GM12878 (cell line): ENCODE measurements around the gene NPM3. TPM values are rescaled to one million over a fixed set of nuclear protein-coding genes. Genes with fewer than 3 reads are reported as not detected.

Experiments used
- ATAC-seq: fragments of 200-7000 bp; cut with Tn5 transposase; 3 replicates; pipeline ENCODE4 v1.9.1; 2020; ENCODE audit warnings: mild to moderate bottlenecking, moderate library complexity
- BruUV-seq: library from RNA; stranded (reverse); fragments of 400-500 nt; replicated peaks from 2 replicates; lab custom pipeline; 2021; lab: Mats Ljungman, UMichigan
- CTCF ChIA-PET: fragments of 300-600 bp; sonication (Branson Sonifier 250); formaldehyde crosslinking; extraction: SDS; loops from one replicate; lab custom pipeline; 2021; ENCODE audit warnings: inconsistent platforms; lab: Yijun Ruan, JAX
- POLR2A ChIA-PET: fragments of 350-600 bp; formaldehyde crosslinking; extraction: SDS; loops from one replicate; lab custom pipeline; 2021; ENCODE audit warnings: inconsistent platforms; lab: Charles Lee
- RAD21 ChIA-PET: fragments of 300-600 bp; sonication (Branson Sonifier 250); formaldehyde crosslinking; loops from one replicate; lab custom pipeline; 2023; ENCODE audit warnings: antibody characterized with exemption; ENCODE audit not compliant: unreplicated experiment; lab: Charles Lee
- SMC1A ChIA-PET: fragments of 300-600 bp; sonication (Branson Sonifier 250); formaldehyde crosslinking; loops from one replicate; lab custom pipeline; 2023; ENCODE audit not compliant: unreplicated experiment, uncharacterized antibody; lab: Charles Lee
- DNase-seq: peaks from one replicate; pipeline ENCODE4 v3.0.0-alpha.2; 2011; ENCODE audit warnings: low read depth, low spot score
- FAIRE-seq: peaks from 3 replicates; lab custom pipeline; 2011; peaks lifted over from hg19 to GRCh38; lab: Jason Lieb, UNC
- H2AFZ ChIP-seq: 2 replicates; pipeline ENCODE4 v1.6.0; 2011; ENCODE audit warnings: low read depth, low read length, control low read depth; ENCODE audit not compliant: control insufficient read depth
- H3K27ac ChIP-seq: 2 replicates; pipeline ENCODE4 v1.5.1; 2011; ENCODE audit warnings: control low read depth; ENCODE audit not compliant: control insufficient read depth, insufficient read depth
- H3K27me3 ChIP-seq, 2 experiments: replicated peaks in 1 of 2; 2 replicates each; pipeline versions ENCODE4 v1.6.0 to v1.6.1; 2011; ENCODE audit warnings: low read length in 1 of 2; ENCODE audit not compliant: control insufficient read depth in 2 of 2, insufficient read depth in 2 of 2
- H3K36me3 ChIP-seq, 2 experiments: 2 replicates each; pipeline ENCODE4 v1.5.1; 2011; ENCODE audit warnings: low read length in 1 of 2; ENCODE audit not compliant: control insufficient read depth in 2 of 2, insufficient read depth in 2 of 2
- H3K4me1 ChIP-seq: 2 replicates; pipeline ENCODE4 v1.6.1; 2011; ENCODE audit warnings: mild to moderate bottlenecking, low read length, moderate library complexity, mixed read lengths; ENCODE audit not compliant: control insufficient read depth, insufficient read depth
- H3K4me2 ChIP-seq: 2 replicates; pipeline ENCODE4 v1.6.0; 2011; ENCODE audit warnings: control low read depth; ENCODE audit not compliant: control insufficient read depth, insufficient read depth
- H3K4me3 ChIP-seq: fragments of 200-600 bp; sonication (generic); 2 replicates; pipeline ENCODE4 v1.5.1; 2016
- H3K79me2 ChIP-seq: 2 replicates; pipeline ENCODE4 v1.6.0; 2011; ENCODE audit warnings: low read length; ENCODE audit not compliant: control insufficient read depth, insufficient read depth
- H3K9ac ChIP-seq: 2 replicates; pipeline ENCODE4 v1.8.0; 2011; ENCODE audit warnings: low read length, control low read depth, mixed read lengths; ENCODE audit not compliant: control insufficient read depth, insufficient read depth
- H3K9me3 ChIP-seq: replicated peaks from 3 replicates; pipeline ENCODE4 v1.5.1; 2011; ENCODE audit warnings: mild to moderate bottlenecking, low read length; ENCODE audit not compliant: control insufficient read depth, insufficient read depth
- H4K20me1 ChIP-seq: 2 replicates; pipeline ENCODE4 v1.6.0; 2011; ENCODE audit not compliant: control insufficient read depth, insufficient read depth
- CBX5 ChIP-seq: sonication (generic); IDR thresholded peaks from 2 replicates; pipeline ENCODE4 v1.6.1; 2016; ENCODE audit warnings: low read depth, moderate library complexity, mild to moderate bottlenecking, inconsistent platforms
- CHD4 ChIP-seq: fragments of 200-600 bp; sonication (generic); IDR thresholded peaks from 2 replicates; pipeline ENCODE4 v1.6.1; 2016; ENCODE audit warnings: mild to moderate bottlenecking
- GATAD2B ChIP-seq: fragments of 450-650 bp; conservative IDR thresholded peaks from 2 replicates; pipeline ENCODE4 v1.6.1; 2017; ENCODE audit warnings: low read depth, mild to moderate bottlenecking, moderate library complexity
- HDAC6 ChIP-seq: fragments of 200-600 bp; sonication (generic); IDR thresholded peaks from one replicate; pipeline ENCODE4 v1.8.0; 2017; ENCODE audit warnings: antibody characterized with exemption; ENCODE audit not compliant: unreplicated experiment
- HDGF ChIP-seq: fragments of 450-650 bp; IDR thresholded peaks from 2 replicates; pipeline ENCODE4 v1.6.1; 2016; ENCODE audit warnings: antibody characterized with exemption
- NR2C1 ChIP-seq: fragments of 450-650 bp; IDR thresholded peaks from 2 replicates; pipeline ENCODE4 v1.6.1; 2017; ENCODE audit warnings: antibody characterized with exemption, mild to moderate bottlenecking, moderate library complexity
- NRF1 ChIP-seq: conservative IDR thresholded peaks from 2 replicates; pipeline ENCODE4 v1.6.1; 2011; ENCODE audit warnings: mild to moderate bottlenecking, low read depth, low read length, improper control_type of control experiment
- PAX8 ChIP-seq: fragments of 450-650 bp; IDR thresholded peaks from 2 replicates; pipeline ENCODE4 v1.6.1; 2017; ENCODE audit warnings: mild to moderate bottlenecking, moderate library complexity
- PBX3 ChIP-seq: IDR thresholded peaks from 2 replicates; pipeline ENCODE4 v1.6.1; 2011; ENCODE audit warnings: mild to moderate bottlenecking, low read depth, low read length, moderate library complexity; ENCODE audit not compliant: insufficient replicate concordance
- POLR2A ChIP-seq: IDR thresholded peaks from 2 replicates; pipeline ENCODE4 v1.6.1; 2011; ENCODE audit warnings: low read depth, mild to moderate bottlenecking, low read length
- PRDM15 ChIP-seq: fragments of 450-650 bp; formaldehyde crosslinking; IDR thresholded peaks from 2 replicates; pipeline ENCODE4 v1.4.0; 2020; ENCODE audit warnings: mild to moderate bottlenecking, moderate library complexity
- RB1 ChIP-seq: fragments of 450-650 bp; formaldehyde crosslinking; IDR thresholded peaks from 2 replicates; pipeline ENCODE4 v1.6.1; 2017; ENCODE audit warnings: mild to moderate bottlenecking, borderline replicate concordance
- RBBP5 ChIP-seq: fragments of 200-600 bp; sonication (generic); conservative IDR thresholded peaks from 2 replicates; pipeline ENCODE4 v1.6.1; 2016
- TCF3 ChIP-seq: IDR thresholded peaks from 2 replicates; pipeline ENCODE4 v1.6.1; 2012; ENCODE audit warnings: low read depth, mild to moderate bottlenecking, low read length, borderline replicate concordance; ENCODE audit not compliant: insufficient read depth
- TCF7 ChIP-seq: IDR thresholded peaks from 2 replicates; pipeline ENCODE4 v1.6.1; 2014; ENCODE audit warnings: antibody characterized with exemption, borderline replicate concordance
- ZNF207 ChIP-seq: fragments of 450-650 bp; IDR thresholded peaks from 2 replicates; pipeline ENCODE4 v1.6.1; 2014; ENCODE audit warnings: antibody characterized with exemption, mild to moderate bottlenecking, borderline replicate concordance
- WGBS: methylation state at CpG from one replicate; pipeline ENCODE4 v1.1.6; 2016; ENCODE audit warnings: low lambda C conversion rate; ENCODE audit not compliant: insufficient replicate concordance, insufficient coverage; ENCODE audit errors: missing lambda C conversion rate; 5-methylcytosine and 5-hydroxymethylcytosine counted together
- in situ Hi-C: fragments of 300-500 bp; cut with MboI; formaldehyde crosslinking; loops from 9 replicates; pipeline ENCODE4 v1.14.3; 2018; ENCODE audit warnings: mixed read lengths
- intact Hi-C: fragments of 100-400 bp; cut with micrococcal nuclease; formaldehyde crosslinking; loops from one replicate; pipeline ENCODE4 v1.14.2; 2022; ENCODE audit not compliant: unreplicated experiment
- polyA plus RNA-seq, 11 experiments: library from polyadenylated mRNA; depleted of rRNA in 4 of 11; unstranded in 6 of 11; stranded (reverse) in 5 of 11; fragments of >200 nt; fragmentation: Nextera tagmentation in 4 of 11; fragmentation: Illumina TruSeq in 1 of 11; extraction: Ambion mirVana in 4 of 11; extraction: Trizol in 1 of 11; gene quantifications; 1 replicate in 1 of 11; 2 replicates in 10 of 11; pipeline versions ENCODE4 v1.2.1 to v1.2.3, GENCODE V29; 2011 to 2016; ENCODE audit warnings: inconsistent platforms in 2 of 11, missing spikeins in 2 of 11, low read depth in 1 of 11
- total RNA-seq, 4 experiments: library from RNA; depleted of rRNA in 3 of 4; stranded (reverse); fragments of >200 nt in 3 of 4; fragmentation: Illumina TruSeq in 1 of 4; extraction: Trizol in 1 of 4; gene quantifications; 2 replicates each; pipeline versions ENCODE4 v1.2.1 to v1.2.3, GENCODE V29; 2013 to 2021
- TF ChIP-seq, protein P1 (sequence below): fragments of 450-650 bp; IDR thresholded peaks from 2 replicates; pipeline ENCODE4 v1.6.1; 2018; ENCODE audit warnings: borderline replicate concordance, mild to moderate bottlenecking; ENCODE audit not compliant: partially characterized antibody
- TF ChIP-seq, protein P2 (sequence below): IDR thresholded peaks from 2 replicates; pipeline ENCODE4 v1.6.1; 2011; ENCODE audit warnings: low read depth, mild to moderate bottlenecking, low read length, moderate library complexity, borderline replicate concordance; ENCODE audit errors: extremely low read depth

Gene NPM3
- total and polyA plus RNA-seq, 10 of the 15 experiments (the other 5 are each of a cell fraction or from before 2014, with no cell fraction given) = 13.0 to 171 (median 93.3) TPM

- SMC1A ChIA-PET = interaction anchor here (0.7 to 1.3 kb wide), 2 partner anchors 55 to 95 kb away, joined by 3 to 4 read pairs; no protein-coding TSS in a partner anchor
- Histone ChIP-seq H3K27me3 (no peaks in the 10 kb centered on the region), H3K4me1 (no peaks in the 10 kb centered on the region), H3K79me2 (no peaks in the 10 kb centered on the region), H3K4me3 (no peak overlapping the region), H3K36me3 (no peaks in the 10 kb centered on the region), H3K27ac (no peak overlapping the region), H3K4me2 (no peak overlapping the region), H3K9me3 (no peaks in the 10 kb centered on the region), H2AFZ (no peak overlapping the region), H4K20me1 (no peaks in the 10 kb centered on the region), H3K9ac (no peak overlapping the region)
- ATAC-seq (no peak), FAIRE-seq (no peak), DNase-seq (no peak)
- in situ Hi-C loops = no loop called here
- CTCF ChIA-PET = no interaction called here
- 60% methylated on average over 3 of the region's 3 CpGs for WGBS
- intact Hi-C loops = no loop called here
- BruUV-seq = no TSS peak
- RAD21 ChIA-PET = interaction anchor here (1.6 kb wide), 1 partner anchor 127 kb away, joined by 5 read pairs; no protein-coding TSS in a partner anchor
- POLR2A ChIA-PET = no interaction called here
- TF ChIP-seq, protein P1, sequence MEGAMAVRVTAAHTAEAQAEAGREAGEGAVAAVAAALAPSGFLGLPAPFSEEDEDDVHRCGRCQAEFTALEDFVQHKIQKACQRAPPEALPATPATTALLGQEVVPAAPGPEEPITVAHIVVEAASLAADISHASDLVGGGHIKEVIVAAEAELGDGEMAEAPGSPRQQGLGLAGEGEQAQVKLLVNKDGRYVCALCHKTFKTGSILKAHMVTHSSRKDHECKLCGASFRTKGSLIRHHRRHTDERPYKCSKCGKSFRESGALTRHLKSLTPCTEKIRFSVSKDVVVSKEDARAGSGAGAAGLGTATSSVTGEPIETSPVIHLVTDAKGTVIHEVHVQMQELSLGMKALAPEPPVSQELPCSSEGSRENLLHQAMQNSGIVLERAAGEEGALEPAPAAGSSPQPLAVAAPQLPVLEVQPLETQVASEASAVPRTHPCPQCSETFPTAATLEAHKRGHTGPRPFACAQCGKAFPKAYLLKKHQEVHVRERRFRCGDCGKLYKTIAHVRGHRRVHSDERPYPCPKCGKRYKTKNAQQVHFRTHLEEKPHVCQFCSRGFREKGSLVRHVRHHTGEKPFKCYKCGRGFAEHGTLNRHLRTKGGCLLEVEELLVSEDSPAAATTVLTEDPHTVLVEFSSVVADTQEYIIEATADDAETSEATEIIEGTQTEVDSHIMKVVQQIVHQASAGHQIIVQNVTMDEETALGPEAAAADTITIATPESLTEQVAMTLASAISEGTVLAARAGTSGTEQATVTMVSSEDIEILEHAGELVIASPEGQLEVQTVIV = no peak
- no peak for TF ChIP-seq TCF7
- no peak for TF ChIP-seq NR2C1
- TF ChIP-seq RB1 = no peak
- TF ChIP-seq CBX5 = no peak
- no peak for TF ChIP-seq PBX3
- no peak for TF ChIP-seq RBBP5
- no peak for TF ChIP-seq NRF1
- no peak for TF ChIP-seq HDAC6
- TF ChIP-seq GATAD2B = no peak
- TF ChIP-seq ZNF207 = no peak
- TF ChIP-seq HDGF = no peak
- TF ChIP-seq POLR2A = no peak
- no peak for TF ChIP-seq CHD4
- TF ChIP-seq, protein P2, sequence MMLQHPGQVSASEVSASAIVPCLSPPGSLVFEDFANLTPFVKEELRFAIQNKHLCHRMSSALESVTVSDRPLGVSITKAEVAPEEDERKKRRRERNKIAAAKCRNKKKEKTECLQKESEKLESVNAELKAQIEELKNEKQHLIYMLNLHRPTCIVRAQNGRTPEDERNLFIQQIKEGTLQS = no peak
- no peak for TF ChIP-seq PAX8
- TF ChIP-seq PRDM15 (CRISPR knock-in tag) = no peak
- TF ChIP-seq TCF3 = no peak
Measured at GRCh38 chr10:101744267-101744666, 39.0 kb downstream of the NPM3 start.
